LNCaP clone FGC (cell line): Measurements from ENCODE around the gene SUN2.

Experiments
- DNase-seq: peaks from one replicate; pipeline ENCODE4 v3.0.0-alpha.2; 2011; ENCODE audit warnings: low read depth
- H3K4me3 ChIP-seq: 2 replicates; pipeline ENCODE4 v1.5.1; 2011; ENCODE audit warnings: mild to moderate bottlenecking, low read depth, low read length, control low read depth
- TF ChIP-seq, protein P1 (sequence below): IDR thresholded peaks from 2 replicates; pipeline ENCODE4 v1.5.1; 2012; ENCODE audit warnings: mild to moderate bottlenecking; ENCODE audit not compliant: control insufficient read depth, insufficient read depth; ENCODE audit errors: extremely low read depth

The SUN2 gene

DNA sequence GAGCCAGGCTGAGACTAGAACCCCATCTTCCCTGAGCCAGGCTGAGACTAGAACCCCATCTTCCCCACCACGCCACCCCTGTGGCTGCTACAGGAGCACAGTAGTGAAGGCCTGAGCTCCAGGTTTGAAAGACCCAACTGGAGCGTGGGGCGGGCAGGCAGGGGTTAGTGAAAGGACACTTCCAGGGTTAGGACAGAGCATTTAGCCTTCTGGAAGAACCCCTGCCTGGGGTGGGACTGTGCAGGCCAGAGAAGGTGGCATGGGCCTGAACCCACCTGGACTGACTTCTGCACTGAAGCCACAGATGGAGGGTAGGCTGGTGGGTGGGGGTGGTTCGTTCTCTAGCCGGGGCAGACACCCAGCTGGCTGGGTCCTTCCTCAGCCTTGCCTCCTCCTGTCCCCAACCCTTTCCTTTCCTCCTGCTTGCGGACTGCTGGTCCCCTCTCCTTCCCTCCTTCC, 24.1 kb downstream of the SUN2 start:
- H3K4me3 ChIP-seq, result no peak overlapping the region
- no peak for DNase-seq
- TF ChIP-seq, protein P1, sequence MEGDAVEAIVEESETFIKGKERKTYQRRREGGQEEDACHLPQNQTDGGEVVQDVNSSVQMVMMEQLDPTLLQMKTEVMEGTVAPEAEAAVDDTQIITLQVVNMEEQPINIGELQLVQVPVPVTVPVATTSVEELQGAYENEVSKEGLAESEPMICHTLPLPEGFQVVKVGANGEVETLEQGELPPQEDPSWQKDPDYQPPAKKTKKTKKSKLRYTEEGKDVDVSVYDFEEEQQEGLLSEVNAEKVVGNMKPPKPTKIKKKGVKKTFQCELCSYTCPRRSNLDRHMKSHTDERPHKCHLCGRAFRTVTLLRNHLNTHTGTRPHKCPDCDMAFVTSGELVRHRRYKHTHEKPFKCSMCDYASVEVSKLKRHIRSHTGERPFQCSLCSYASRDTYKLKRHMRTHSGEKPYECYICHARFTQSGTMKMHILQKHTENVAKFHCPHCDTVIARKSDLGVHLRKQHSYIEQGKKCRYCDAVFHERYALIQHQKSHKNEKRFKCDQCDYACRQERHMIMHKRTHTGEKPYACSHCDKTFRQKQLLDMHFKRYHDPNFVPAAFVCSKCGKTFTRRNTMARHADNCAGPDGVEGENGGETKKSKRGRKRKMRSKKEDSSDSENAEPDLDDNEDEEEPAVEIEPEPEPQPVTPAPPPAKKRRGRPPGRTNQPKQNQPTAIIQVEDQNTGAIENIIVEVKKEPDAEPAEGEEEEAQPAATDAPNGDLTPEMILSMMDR, result no peak

GRCh38 chr22:38730411-38730871, 25.4 kb downstream of the SUN2 start:
- no peak overlapping the region for H3K4me3 ChIP-seq
- TF ChIP-seq, protein P1, result no peak
- DNase-seq, result no peak

DNA sequence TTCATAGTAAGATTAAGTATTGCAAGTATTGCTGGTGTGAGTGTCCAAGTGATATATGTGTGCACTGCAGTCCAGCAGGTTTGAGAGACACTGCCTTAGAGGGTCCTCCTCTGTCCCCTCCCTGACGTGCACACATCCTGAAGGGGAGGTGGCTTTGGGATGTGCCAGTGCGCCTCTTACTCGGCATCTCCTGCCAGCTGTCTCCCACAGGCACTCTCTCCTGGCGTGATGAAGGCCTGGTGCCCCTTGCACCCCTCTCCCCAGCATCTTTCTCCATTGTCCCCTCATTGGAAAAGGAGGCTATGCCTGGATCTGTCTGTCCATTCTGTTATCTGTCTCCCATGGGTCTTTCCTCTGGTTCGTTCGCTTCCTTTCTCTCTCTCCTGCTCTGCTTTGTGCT, 25.9 kb downstream of the SUN2 start:
- DNase-seq, result no peak
- no peak overlapping the region for H3K4me3 ChIP-seq
- TF ChIP-seq, protein P1, result no peak

- TF ChIP-seq, protein P1, result no peak
- H3K4me3 ChIP-seq, result no peak overlapping the region
- DNase-seq, result no peak
Measured at GRCh38 chr22:38728871-38729796, 26.7 kb downstream of the SUN2 start.

DNA sequence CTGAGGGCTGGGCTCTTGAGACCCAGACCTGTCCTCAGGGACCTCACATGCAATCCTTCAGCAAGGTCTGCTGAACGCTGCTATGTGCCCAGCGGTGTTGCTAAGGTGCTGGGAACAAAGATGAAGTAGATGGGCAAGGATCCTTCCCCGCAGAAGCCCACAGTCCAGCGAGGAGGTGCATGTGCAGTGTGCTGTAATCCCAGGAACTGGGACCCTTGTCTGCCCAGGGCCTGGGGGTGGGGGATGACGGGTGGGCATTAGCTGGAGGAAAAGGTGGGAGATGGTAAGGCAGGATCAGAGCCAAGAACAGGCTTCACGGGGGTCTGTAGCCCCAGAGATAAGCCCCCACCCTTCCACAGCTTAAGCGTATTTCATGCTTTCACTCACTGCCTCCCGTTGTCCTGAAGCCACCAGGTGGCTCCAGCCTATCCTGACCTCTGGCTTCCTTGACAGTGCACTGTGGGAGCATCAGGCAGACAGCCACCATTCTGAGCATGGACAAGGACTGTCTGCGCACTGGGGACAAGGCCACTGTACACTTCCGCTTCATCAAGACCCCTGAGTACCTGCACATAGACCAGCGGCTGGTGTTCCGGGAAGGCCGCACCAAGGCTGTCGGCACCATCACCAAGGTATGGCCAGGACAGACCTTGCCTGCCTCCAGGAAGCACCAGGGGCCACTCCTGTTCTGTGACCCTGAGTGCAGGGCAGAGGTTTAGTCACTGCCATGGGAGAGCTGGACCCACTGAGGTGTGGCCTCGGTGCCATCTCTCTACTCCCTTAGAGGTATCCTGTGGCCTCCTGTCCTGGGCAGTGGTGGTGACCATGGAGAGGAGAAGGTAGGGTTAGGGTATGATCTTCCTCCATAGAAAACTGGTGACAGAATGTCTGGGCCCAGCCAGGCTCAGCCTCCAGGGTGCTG, 28.0 kb downstream of the SUN2 start:
- no peak overlapping the region for H3K4me3 ChIP-seq
- TF ChIP-seq, protein P1, result no peak
- no peak for DNase-seq

DNA sequence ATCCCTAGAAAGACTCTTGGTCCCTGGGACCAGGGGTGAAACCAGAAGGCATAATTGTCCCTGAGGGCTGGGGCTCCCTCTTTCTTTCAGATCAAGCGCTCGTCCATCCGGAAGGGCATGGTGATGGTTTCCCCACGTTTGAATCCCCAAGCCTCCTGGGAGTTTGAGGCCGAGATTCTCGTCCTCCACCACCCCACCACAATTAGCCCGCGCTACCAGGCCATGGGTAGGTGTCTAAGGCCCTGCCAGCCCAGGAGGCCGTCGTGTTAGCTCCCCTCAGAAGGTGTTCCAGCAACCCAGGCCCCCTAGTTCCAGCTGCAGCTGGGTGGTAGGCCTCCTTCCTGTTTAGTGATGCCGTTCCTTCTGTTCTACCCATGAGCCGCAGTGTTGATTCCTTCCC, 28.7 kb downstream of the SUN2 start:
- TF ChIP-seq, protein P1, result no peak
- H3K4me3 ChIP-seq, result no peak overlapping the region
- no peak for DNase-seq
